MM.1S (cell line): ENCODE measurements around the gene RNF113B.

Experiments
- DNase-seq: peaks from one replicate; pipeline ENCODE4 v3.0.0-alpha.2; 2015
- H2AFZ ChIP-seq: fragments of 300-600 bp; sonication (generic); 2 replicates; pipeline ENCODE4 v1.6.0; 2016; ENCODE audit warnings: antibody characterized with exemption, low read length
- H3F3A ChIP-seq: fragments of 300-600 bp; sonication (generic); 2 replicates; pipeline ENCODE4 v1.6.1; 2016; ENCODE audit warnings: mild to moderate bottlenecking, antibody characterized with exemption, low read length, moderate library complexity, mixed read lengths; ENCODE audit not compliant: insufficient read depth
- H3K27ac ChIP-seq: fragments of 300-600 bp; sonication (generic); 2 replicates; pipeline ENCODE4 v1.5.1; 2016; ENCODE audit warnings: mild to moderate bottlenecking, low read length
- H3K27me3 ChIP-seq: fragments of 300-600 bp; sonication (generic); replicated peaks from 2 replicates; pipeline ENCODE4 v1.6.0; 2016; ENCODE audit warnings: low read length; ENCODE audit not compliant: insufficient read depth
- H3K36me3 ChIP-seq: fragments of 300-600 bp; sonication (generic); replicated peaks from 2 replicates; pipeline ENCODE4 v1.6.1; 2016; ENCODE audit warnings: mild to moderate bottlenecking, low read length, mixed read lengths; ENCODE audit not compliant: insufficient read depth
- H3K4me1 ChIP-seq: fragments of 300-600 bp; sonication (generic); 2 replicates; pipeline ENCODE4 v1.6.1; 2016; ENCODE audit warnings: low read length, mixed read lengths
- H3K4me2 ChIP-seq: fragments of 300-600 bp; sonication (generic); 2 replicates; pipeline ENCODE4 v1.6.0; 2016; ENCODE audit warnings: low read depth, low read length
- H3K4me3 ChIP-seq: fragments of 300-600 bp; sonication (generic); 2 replicates; pipeline ENCODE4 v1.5.1; 2016; ENCODE audit warnings: low read length, mixed read lengths
- H3K79me2 ChIP-seq: fragments of 300-600 bp; sonication (generic); 2 replicates; pipeline ENCODE4 v1.6.1; 2016; ENCODE audit warnings: mixed run types, low read length, mixed read lengths
- H3K9ac ChIP-seq: fragments of 300-600 bp; sonication (generic); 2 replicates; pipeline ENCODE4 v1.6.1; 2016; ENCODE audit warnings: low read length, mixed read lengths
- H3K9me2 ChIP-seq: fragments of 300-600 bp; sonication (generic); replicated peaks from 2 replicates; pipeline ENCODE4 v1.6.1; 2016; ENCODE audit warnings: mild to moderate bottlenecking, low read length, mixed read lengths; ENCODE audit not compliant: insufficient read depth
- H3K9me3 ChIP-seq: fragments of 300-600 bp; sonication (generic); replicated peaks from 2 replicates; pipeline ENCODE4 v1.6.1; 2016; ENCODE audit warnings: mild to moderate bottlenecking, low read length, mixed read lengths; ENCODE audit not compliant: insufficient read depth
- H4K20me1 ChIP-seq: fragments of 300-600 bp; sonication (generic); 2 replicates; pipeline ENCODE4 v1.6.1; 2016; ENCODE audit warnings: mild to moderate bottlenecking, low read length, moderate library complexity, mixed read lengths; ENCODE audit not compliant: insufficient read depth
- CTCF ChIP-seq: fragments of 300-600 bp; sonication (generic); IDR thresholded peaks from 2 replicates; pipeline ENCODE4 v1.5.1; 2016; ENCODE audit warnings: antibody characterized with exemption, low read length, mixed read lengths
- EZH2 ChIP-seq: fragments of 300-600 bp; sonication (generic); optimal IDR thresholded peaks from 2 replicates; pipeline ENCODE3; 2017; ENCODE audit warnings: low read depth, mild to moderate bottlenecking, antibody characterized with exemption, low read length, mixed read lengths
- EZH2phosphoT487 ChIP-seq: fragments of 300-600 bp; sonication (generic); IDR thresholded peaks from 2 replicates; pipeline ENCODE4 v1.6.1; 2018; ENCODE audit warnings: antibody characterized with exemption, low read length

Gene RNF113B

GRCh38 chr13:98172590-98173422 is 4.3 kb downstream of the RNF113B start:
- H3K9me2 ChIP-seq = no peaks in the 10 kb centered on the region

GRCh38 chr13:98171900-98172589 is 5.0 kb downstream of the RNF113B start:
- Histone ChIP-seq H3K9me3 (no peaks in the 10 kb centered on the region), H3K36me3 (no peaks in the 10 kb centered on the region), H3K9ac (no peak overlapping the region), H3K4me3 (no peak overlapping the region), H3K4me2 (no peak overlapping the region), H3F3A (no peaks in the 10 kb centered on the region), H4K20me1 (no peaks in the 10 kb centered on the region), H3K4me1 (no peaks in the 10 kb centered on the region), H2AFZ (no peak overlapping the region), H3K27ac (no peak overlapping the region), H3K27me3 (no peaks in the 10 kb centered on the region), H3K79me2 (no peaks in the 10 kb centered on the region), H3K9me2 (no peaks in the 10 kb centered on the region)
- no peak for DNase-seq
- TF ChIP-seq EZH2 (no peak), CTCF (no peak), EZH2phosphoT487 (no peak)

More at GRCh38 chr13:98172590-98173422, 4.3 kb downstream of the RNF113B start:
- Histone ChIP-seq H3K4me2 (no peak overlapping the region), H4K20me1 (no peaks in the 10 kb centered on the region), H2AFZ (no peak overlapping the region), H3K4me3 (no peak overlapping the region), H3K79me2 (no peaks in the 10 kb centered on the region), H3K27ac (no peak overlapping the region), H3K36me3 (no peaks in the 10 kb centered on the region), H3K4me1 (no peaks in the 10 kb centered on the region), H3K9me3 (no peaks in the 10 kb centered on the region), H3K27me3 (no peaks in the 10 kb centered on the region), H3F3A (no peaks in the 10 kb centered on the region), H3K9ac (no peak overlapping the region)
- no peak for TF ChIP-seq EZH2phosphoT487
- no peak for TF ChIP-seq EZH2
- no peak for TF ChIP-seq CTCF
- DNase-seq = no peak

- DNase-seq = no peak
- TF ChIP-seq CTCF (no peak), EZH2phosphoT487 (no peak), EZH2 (no peak)
- Histone ChIP-seq H2AFZ (no peak overlapping the region), H3K4me3 (no peak overlapping the region), H3K79me2 (no peaks in the 10 kb centered on the region), H3K4me1 (no peaks in the 10 kb centered on the region), H3K27ac (no peak overlapping the region), H3K9ac (no peak overlapping the region), H3K4me2 (no peak overlapping the region), H3K27me3 (no peaks in the 10 kb centered on the region), H4K20me1 (no peaks in the 10 kb centered on the region), H3K9me2 (no peaks in the 10 kb centered on the region), H3K36me3 (no peaks in the 10 kb centered on the region), H3K9me3 (no peaks in the 10 kb centered on the region), H3F3A (no peaks in the 10 kb centered on the region)
These were observed 7.7 kb downstream of the RNF113B start for GRCh38 chr13:98169331-98169730.
